IMR-90 (cell line): ENCODE results near the gene HOXA7. TPM values are rescaled to one million over a fixed set of nuclear protein-coding genes. Genes with fewer than 3 reads are reported as not detected.

Experiments
- ATAC-seq: fragments of 200-7000 bp; cut with Tn5 transposase; 2 replicates; pipeline ENCODE4 v1.9.1; 2020; ENCODE audit warnings: low read depth, mild to moderate bottlenecking, moderate library complexity
- BruUV-seq: library from RNA; stranded (reverse); fragments of 400-500 nt; replicated peaks from 2 replicates; lab custom pipeline; 2021; lab: Mats Ljungman, UMichigan
- CTCF ChIA-PET: fragments of 300-600 bp; formaldehyde crosslinking; extraction: SDS; loops from one replicate; lab custom pipeline; 2021; ENCODE audit warnings: antibody characterized with exemption; lab: Yijun Ruan, JAX
- POLR2A ChIA-PET: fragments of 300-600 bp; sonication (Branson Sonifier 250); formaldehyde crosslinking; loops from one replicate; lab custom pipeline; 2022; ENCODE audit warnings: antibody characterized with exemption; ENCODE audit not compliant: unreplicated experiment; lab: Charles Lee
- DNase-seq: peaks from one replicate; pipeline ENCODE4 v3.0.0; 2013
- H2AFZ ChIP-seq: replicated peaks from 2 replicates; pipeline ENCODE3; 2013; ENCODE audit warnings: low read length, mild to moderate bottlenecking; ENCODE audit not compliant: poor library complexity
- H2AK5ac ChIP-seq: 2 replicates; pipeline ENCODE4 v1.6.1; 2013; ENCODE audit warnings: low read depth, low read length, inconsistent platforms
- H2AK9ac ChIP-seq: replicated peaks from 2 replicates; pipeline ENCODE3; 2013; ENCODE audit warnings: mild to moderate bottlenecking, low read depth, low read length, moderate library complexity; ENCODE audit not compliant: poor library complexity
- H2BK120ac ChIP-seq: 2 replicates; pipeline ENCODE4 v1.6.1; 2013; ENCODE audit warnings: low read depth, low read length, inconsistent platforms
- H2BK15ac ChIP-seq: 3 replicates; pipeline ENCODE4 v1.6.1; 2013; ENCODE audit warnings: low read depth, low read length, inconsistent platforms
- H2BK20ac ChIP-seq: 2 replicates; pipeline ENCODE4 v1.6.1; 2013; ENCODE audit warnings: low read depth, mild to moderate bottlenecking, inconsistent platforms, low read length, moderate library complexity
- H2BK5ac ChIP-seq: 2 replicates; pipeline ENCODE4 v1.6.1; 2013; ENCODE audit warnings: mild to moderate bottlenecking, low read depth, low read length, inconsistent platforms; ENCODE audit not compliant: poor library complexity, severe bottlenecking
- H3K14ac ChIP-seq: replicated peaks from 2 replicates; pipeline ENCODE4 v1.6.1; 2013; ENCODE audit warnings: low read depth, low read length, inconsistent platforms
- H3K18ac ChIP-seq: 2 replicates; pipeline ENCODE4 v1.6.1; 2013; ENCODE audit warnings: low read depth, low read length, control low read depth
- H3K23ac ChIP-seq: 2 replicates; pipeline ENCODE4 v1.6.1; 2013; ENCODE audit warnings: low read depth, low read length, inconsistent platforms
- H3K27ac ChIP-seq: 2 replicates; pipeline ENCODE4 v1.5.1; 2013; ENCODE audit warnings: mild to moderate bottlenecking, control low read depth, low read length; ENCODE audit not compliant: insufficient read depth
- H3K27me3 ChIP-seq: 2 replicates; pipeline ENCODE4 v1.6.1; 2013; ENCODE audit warnings: low read length; ENCODE audit not compliant: control insufficient read depth, insufficient read depth
- H3K36me3 ChIP-seq: 2 replicates; pipeline ENCODE4 v1.6.1; 2013; ENCODE audit warnings: low read length, mixed read lengths; ENCODE audit not compliant: control insufficient read depth, insufficient read depth
- H3K4ac ChIP-seq: 2 replicates; pipeline ENCODE4 v1.6.1; 2013; ENCODE audit warnings: low read depth, low read length, inconsistent platforms
- H3K4me1 ChIP-seq: 2 replicates; pipeline ENCODE4 v1.6.1; 2013; ENCODE audit warnings: low read length, mixed read lengths; ENCODE audit not compliant: control insufficient read depth, insufficient read depth
- H3K4me2 ChIP-seq: 2 replicates; pipeline ENCODE4 v1.6.1; 2013; ENCODE audit warnings: low read depth, mild to moderate bottlenecking, control low read depth, low read length, moderate library complexity
- H3K4me3 ChIP-seq: 2 replicates; pipeline ENCODE4 v1.5.1; 2013; ENCODE audit warnings: low read depth, mild to moderate bottlenecking, control low read depth, low read length, moderate library complexity; ENCODE audit not compliant: insufficient read depth
- H3K56ac ChIP-seq: 2 replicates; pipeline ENCODE4 v1.6.1; 2013; ENCODE audit warnings: low read length, inconsistent platforms; ENCODE audit not compliant: insufficient read depth; ENCODE audit errors: extremely low read depth
- H3K79me1 ChIP-seq, 2 experiments: 2 replicates each; pipeline ENCODE4 v1.6.1; 2013; ENCODE audit warnings: low read length in 2 of 2, inconsistent platforms in 1 of 2, low read depth in 1 of 2
- H3K9ac ChIP-seq: 2 replicates; pipeline ENCODE4 v1.6.1; 2013; ENCODE audit warnings: low read depth, low read length, control low read depth
- H3K9me1 ChIP-seq: 2 replicates; pipeline ENCODE4 v1.6.1; 2013; ENCODE audit warnings: low read length, inconsistent platforms; ENCODE audit not compliant: insufficient read depth
- H3K9me3 ChIP-seq: 2 replicates; pipeline ENCODE4 v1.6.1; 2013; ENCODE audit warnings: low read length; ENCODE audit not compliant: control insufficient read depth, insufficient read depth
- H4K20me1 ChIP-seq: 2 replicates; pipeline ENCODE4 v1.6.1; 2013; ENCODE audit warnings: low read length, inconsistent platforms; ENCODE audit not compliant: insufficient read depth
- H4K5ac ChIP-seq: 2 replicates; pipeline ENCODE4 v1.6.1; 2013; ENCODE audit warnings: mild to moderate bottlenecking, low read depth, low read length, control low read depth
- H4K8ac ChIP-seq, 2 experiments: 2 replicates each; pipeline ENCODE4 v1.6.1; 2013; ENCODE audit warnings: low read depth in 2 of 2, low read length in 2 of 2, control low read depth in 1 of 2, inconsistent platforms in 1 of 2
- H4K91ac ChIP-seq: 2 replicates; pipeline ENCODE4 v1.6.1; 2013; ENCODE audit warnings: low read depth, low read length, inconsistent platforms; ENCODE audit not compliant: insufficient read depth
- BHLHE40 ChIP-seq: fragments of 150-350 bp; IDR thresholded peaks from 2 replicates; pipeline ENCODE4 v1.6.1; 2016; ENCODE audit warnings: mild to moderate bottlenecking, low read depth, low read length
- CEBPB ChIP-seq: IDR thresholded peaks from 2 replicates; pipeline ENCODE4 v1.6.1; 2012; ENCODE audit warnings: low read depth, low read length, improper control_type of control experiment
- CHD1 ChIP-seq: IDR thresholded peaks from 2 replicates; pipeline ENCODE4 v1.6.1; 2012; ENCODE audit warnings: low read depth, low read length, improper control_type of control experiment
- ELK1 ChIP-seq: fragments of 150-350 bp; IDR thresholded peaks from 2 replicates; pipeline ENCODE4 v1.6.1; 2016; ENCODE audit warnings: low read depth, mild to moderate bottlenecking, low read length, moderate library complexity, borderline replicate concordance
- FOS ChIP-seq: fragments of 150-350 bp; IDR thresholded peaks from 2 replicates; pipeline ENCODE4 v1.6.1; 2016; ENCODE audit warnings: low read depth, low read length
- MAFK ChIP-seq: IDR thresholded peaks from 2 replicates; pipeline ENCODE4 v1.6.1; 2012; ENCODE audit warnings: low read depth, low read length, improper control_type of control experiment
- MAZ ChIP-seq: IDR thresholded peaks from 2 replicates; pipeline ENCODE4 v1.6.1; 2012; ENCODE audit warnings: low read depth, mild to moderate bottlenecking, low read length, improper control_type of control experiment, moderate library complexity, borderline replicate concordance
- MXI1 ChIP-seq: IDR thresholded peaks from 2 replicates; pipeline ENCODE4 v1.6.1; 2012; ENCODE audit warnings: low read depth, mild to moderate bottlenecking, low read length, moderate library complexity, borderline replicate concordance
- NFE2L2 ChIP-seq: fragments of 150-350 bp; IDR thresholded peaks from 2 replicates; pipeline ENCODE4 v1.6.1; 2016; ENCODE audit warnings: low read depth, mild to moderate bottlenecking, low read length
- POLR2A ChIP-seq: IDR thresholded peaks from 2 replicates; pipeline ENCODE4 v1.6.1; 2012; ENCODE audit warnings: mild to moderate bottlenecking, low read depth, low read length
- RAD21 ChIP-seq: IDR thresholded peaks from 2 replicates; pipeline ENCODE4 v1.6.1; 2012; ENCODE audit warnings: low read length, improper control_type of control experiment
- RCOR1 ChIP-seq: IDR thresholded peaks from 2 replicates; pipeline ENCODE4 v1.6.1; 2012; ENCODE audit warnings: mild to moderate bottlenecking, low read length, improper control_type of control experiment; ENCODE audit not compliant: insufficient replicate concordance
- RFX5 ChIP-seq: IDR thresholded peaks from 2 replicates; pipeline ENCODE4 v1.8.0; 2012; ENCODE audit warnings: low read depth, mild to moderate bottlenecking, low read length, moderate library complexity
- SMC3 ChIP-seq: fragments of 150-350 bp; IDR thresholded peaks from 2 replicates; pipeline ENCODE4 v1.6.1; 2016; ENCODE audit warnings: low read depth, mild to moderate bottlenecking, antibody characterized with exemption, low read length, moderate library complexity
- WGBS, 2 experiments: methylation state at CpG; one replicate each; pipeline versions ENCODE4 v1.1.5 to v1.1.7; 2013; ENCODE audit warnings: missing lambda C conversion rate in 2 of 2; ENCODE audit not compliant: insufficient read length in 1 of 2; ENCODE audit errors: extremely low coverage in 2 of 2; 5-methylcytosine and 5-hydroxymethylcytosine counted together
- dilution Hi-C: fragments of 300-500 bp; cut with HindIII; formaldehyde crosslinking; loops from one replicate; pipeline ENCODE4 v1.14.3; 2018; ENCODE audit warnings: low sequenced_read_pairs; ENCODE audit not compliant: unreplicated experiment
- in situ Hi-C: fragments of 300-500 bp; cut with MboI; formaldehyde crosslinking; loops from 3 replicates; pipeline ENCODE4 v1.14.3; 2019; ENCODE audit warnings: low sequenced_read_pairs, inconsistent platforms, mixed read lengths
- intact Hi-C: fragments of 100-400 bp; cut with micrococcal nuclease; formaldehyde crosslinking; loops from 2 replicates; pipeline ENCODE4 v1.10.0; 2022
- polyA plus RNA-seq, 3 experiments: library from polyadenylated mRNA; depleted of rRNA; stranded (reverse); fragments of >200 nt; gene quantifications; 2 replicates each; pipeline ENCODE4 v1.2.3, GENCODE V29; 2012; ENCODE audit warnings: low replicate concordance in 1 of 3
- total RNA-seq: library from RNA; depleted of rRNA; stranded (reverse); fragments of >200 nt; gene quantifications from 2 replicates; pipeline ENCODE4 v1.2.3, GENCODE V29; 2012
- TF ChIP-seq, protein P1 (sequence below): conservative IDR thresholded peaks from 2 replicates; pipeline ENCODE4 v1.5.1; 2012; ENCODE audit warnings: mild to moderate bottlenecking, low read depth, low read length, improper control_type of control experiment

Gene HOXA7
- total and polyA plus RNA-seq, 2 of the 4 experiments (the other 2 are of a cell fraction) = 0.18 to 1.7 TPM

DNA sequence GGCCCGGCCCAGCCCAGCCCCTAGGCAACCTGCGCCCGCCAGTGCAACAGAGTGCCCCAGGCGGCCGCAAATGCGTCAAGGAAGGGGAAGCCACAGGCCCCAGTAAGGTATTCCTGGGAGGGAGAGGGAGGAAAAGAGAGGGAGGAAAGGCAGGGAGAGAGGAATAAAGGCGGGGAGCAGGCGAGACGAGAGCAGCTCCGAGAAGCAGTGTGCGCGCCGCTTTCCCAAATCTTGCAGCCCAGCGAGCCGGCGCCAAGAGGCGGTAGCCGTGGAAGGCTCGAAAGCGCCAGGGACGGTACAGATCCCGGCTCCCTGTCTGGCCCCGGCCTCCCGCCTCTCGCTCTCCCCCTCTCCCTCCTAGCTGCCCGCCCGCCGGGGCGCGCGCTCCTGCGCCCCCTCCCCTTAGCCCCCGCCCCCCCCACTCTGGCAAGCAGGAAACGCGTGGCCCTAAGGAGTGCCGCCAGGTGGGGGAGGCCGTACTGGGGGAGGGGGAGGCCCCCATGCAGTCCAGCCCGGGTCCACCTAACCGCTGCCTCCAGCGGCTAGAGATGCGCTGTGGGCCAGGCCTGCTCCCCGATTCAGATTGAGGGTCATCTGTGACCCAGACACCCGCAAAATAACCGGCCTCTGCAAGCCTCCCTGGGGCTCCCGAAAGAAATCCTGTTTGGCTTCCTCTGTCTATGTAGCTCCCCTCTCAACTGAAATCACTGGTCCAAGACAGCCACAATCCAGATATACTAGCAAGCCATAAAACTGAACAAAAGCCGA, 13.4 kb upstream of the HOXA7 start:
- intact Hi-C loops = loop anchor here (10.0 kb wide), 1 partner anchor 1915 kb away; no protein-coding TSS in a partner anchor
- no peak overlapping the region for H4K8ac ChIP-seq
- H3K56ac ChIP-seq = no peak overlapping the region
- no peak overlapping the region for H2AK5ac ChIP-seq
- no peak overlapping the region for H4K5ac ChIP-seq
- peaks cover 16% of the 10 kb centered on the region; the same call in 1 of the 2 replicates for H4K20me1 ChIP-seq
- DNase-seq (no peak), ATAC-seq (no peak)
- ChIA-PET CTCF (interaction anchor here (0.6 to 1.1 kb wide), 2 partner anchors 9 to 80 kb away, joined by 3 read pairs; no protein-coding TSS in a partner anchor), POLR2A (no interaction called here)
- dilution Hi-C loops = no loop called here
- H3K9me3 ChIP-seq = peaks cover 28% of the 10 kb centered on the region
- no peak overlapping the region for H3K4me2 ChIP-seq
- no peak overlapping the region for H2BK20ac ChIP-seq
- H3K4ac ChIP-seq = no peak overlapping the region
- WGBS, 2 experiments = 10% methylated on average over 14 of the region's 46 CpGs; no CpG with 5 or more reads in 1 of the 2 experiments
- BruUV-seq = no TSS peak
- no peak overlapping the region for H3K4me3 ChIP-seq
- no peak overlapping the region for H2BK15ac ChIP-seq
- H3K27ac ChIP-seq = no peak overlapping the region
- H3K27me3 ChIP-seq = peaks cover 95% of the 10 kb centered on the region
- H3K14ac ChIP-seq = no peak overlapping the region
- H3K9ac ChIP-seq = no peak overlapping the region
- no peak overlapping the region for H2BK120ac ChIP-seq
- H3K18ac ChIP-seq = no peak overlapping the region
- H3K36me3 ChIP-seq = no peaks in the 10 kb centered on the region
- H2BK5ac ChIP-seq = no peak overlapping the region
- no peak overlapping the region for H4K91ac ChIP-seq
- no peak overlapping the region for H3K23ac ChIP-seq
- H3K9me1 ChIP-seq = no peaks in the 10 kb centered on the region
- no peaks in the 10 kb centered on the region for H3K4me1 ChIP-seq
- H2AFZ ChIP-seq = peak overlapping the region; percentile 28
- H3K79me1 ChIP-seq = no peaks in the 10 kb centered on the region
- in situ Hi-C loops = no loop called here
- no peak overlapping the region for H2AK9ac ChIP-seq
- TF ChIP-seq RAD21 (no peak), BHLHE40 (no peak), SMC3 (no peak), FOS (no peak), MXI1 (no peak), NFE2L2 (no peak), MAFK (no peak), CHD1 (no peak), ELK1 (no peak), RCOR1 (no peak), POLR2A (no peak), MAZ (no peak), CEBPB (no peak), RFX5 (no peak)
- TF ChIP-seq, protein P1, sequence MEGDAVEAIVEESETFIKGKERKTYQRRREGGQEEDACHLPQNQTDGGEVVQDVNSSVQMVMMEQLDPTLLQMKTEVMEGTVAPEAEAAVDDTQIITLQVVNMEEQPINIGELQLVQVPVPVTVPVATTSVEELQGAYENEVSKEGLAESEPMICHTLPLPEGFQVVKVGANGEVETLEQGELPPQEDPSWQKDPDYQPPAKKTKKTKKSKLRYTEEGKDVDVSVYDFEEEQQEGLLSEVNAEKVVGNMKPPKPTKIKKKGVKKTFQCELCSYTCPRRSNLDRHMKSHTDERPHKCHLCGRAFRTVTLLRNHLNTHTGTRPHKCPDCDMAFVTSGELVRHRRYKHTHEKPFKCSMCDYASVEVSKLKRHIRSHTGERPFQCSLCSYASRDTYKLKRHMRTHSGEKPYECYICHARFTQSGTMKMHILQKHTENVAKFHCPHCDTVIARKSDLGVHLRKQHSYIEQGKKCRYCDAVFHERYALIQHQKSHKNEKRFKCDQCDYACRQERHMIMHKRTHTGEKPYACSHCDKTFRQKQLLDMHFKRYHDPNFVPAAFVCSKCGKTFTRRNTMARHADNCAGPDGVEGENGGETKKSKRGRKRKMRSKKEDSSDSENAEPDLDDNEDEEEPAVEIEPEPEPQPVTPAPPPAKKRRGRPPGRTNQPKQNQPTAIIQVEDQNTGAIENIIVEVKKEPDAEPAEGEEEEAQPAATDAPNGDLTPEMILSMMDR = no peak
